DMS53 treated with DMSO at 0.1 percent for 48 hours (cell line): ENCODE measurements around the gene CHRM2.

Source experiments
- DNase-seq: peaks from one replicate; lab custom pipeline; 2025; ENCODE audit not compliant: unreplicated experiment; lab: John Stamatoyannopoulos, UW

The CHRM2 gene

DNA sequence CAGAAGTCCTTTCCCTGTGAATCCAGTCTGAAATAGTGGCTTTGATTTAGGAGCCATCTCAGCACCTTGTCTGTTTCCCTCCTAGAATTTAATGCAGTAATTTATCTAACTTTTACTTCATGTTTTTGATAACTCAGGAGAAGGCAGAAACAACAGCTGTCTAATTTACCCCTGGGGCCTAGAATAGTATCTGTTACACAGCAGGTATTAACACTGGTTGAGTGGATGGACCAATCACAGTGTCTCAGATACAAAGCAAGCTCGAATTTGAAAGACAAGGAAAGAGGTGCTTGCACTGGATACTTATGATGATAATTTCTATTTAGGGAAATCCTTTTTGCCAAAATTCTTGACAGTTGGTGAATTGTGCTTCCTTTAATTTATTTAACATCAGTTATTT is 23.4 kb downstream of the CHRM2 start:
- DNase-seq, result no peak

DNA sequence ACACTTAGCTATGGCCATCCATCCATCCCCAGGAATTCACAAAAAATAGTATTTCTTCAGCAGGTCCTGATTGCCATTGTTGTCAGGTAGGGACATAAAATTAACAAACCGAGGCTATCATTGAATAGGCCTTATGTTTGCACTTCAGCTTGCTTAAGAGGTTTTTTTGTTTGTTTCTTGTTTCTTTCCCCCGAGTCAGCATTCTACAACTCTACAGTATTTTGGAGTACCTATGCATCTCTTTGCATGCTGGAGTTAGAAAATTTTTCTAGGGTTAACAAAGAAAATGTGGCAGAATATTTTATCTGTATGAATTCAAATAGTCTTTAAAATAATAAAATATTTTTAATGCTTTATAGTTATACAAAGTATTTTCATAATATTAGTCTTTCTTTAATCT is 26.3 kb downstream of the CHRM2 start:
- DNase-seq, result no peak

DNA sequence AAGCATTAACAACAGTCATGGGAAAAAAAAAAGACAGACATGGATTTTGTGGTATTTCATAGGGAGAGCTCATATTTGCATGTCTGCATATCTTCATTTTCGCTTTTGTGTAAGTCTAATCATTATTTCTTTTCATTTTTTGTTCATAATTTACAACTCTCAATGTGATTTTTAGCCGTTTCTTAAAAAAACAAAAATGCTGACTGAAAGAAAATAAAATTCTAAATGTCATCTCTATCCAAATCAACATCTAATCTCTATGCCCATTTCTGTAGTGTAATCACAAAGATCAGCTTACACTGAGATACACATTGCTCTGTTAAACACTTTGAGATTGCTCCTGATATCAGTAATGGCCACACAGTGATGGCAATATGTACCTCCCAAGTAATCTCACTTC is 29.2 kb downstream of the CHRM2 start:
- no peak for DNase-seq

DNA sequence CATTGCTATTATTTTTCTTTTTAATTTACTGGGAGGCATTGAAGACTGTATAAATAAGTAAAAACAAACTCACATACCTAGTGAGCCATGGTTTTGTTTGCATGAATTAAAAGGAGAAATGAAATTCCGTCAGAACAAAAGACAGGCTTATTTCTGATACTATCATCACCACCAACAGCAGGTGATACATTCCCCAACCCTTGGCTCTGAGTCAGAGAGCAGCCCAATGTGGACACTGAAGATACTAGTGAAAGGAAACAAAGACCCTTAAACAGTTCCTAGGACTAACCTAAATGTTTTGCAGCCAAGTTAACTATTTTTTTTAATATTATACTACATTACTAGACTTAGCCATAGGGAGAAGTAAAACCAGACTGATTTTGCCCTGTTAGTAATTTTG is 31.6 kb downstream of the CHRM2 start:
- no peak for DNase-seq

GRCh38 chr7:136910771-136911170 is 42.3 kb downstream of the CHRM2 start:
- DNase-seq, result no peak

GRCh38 chr7:136911344-136911743 is 42.9 kb downstream of the CHRM2 start:
- DNase-seq, result no peak

DNA sequence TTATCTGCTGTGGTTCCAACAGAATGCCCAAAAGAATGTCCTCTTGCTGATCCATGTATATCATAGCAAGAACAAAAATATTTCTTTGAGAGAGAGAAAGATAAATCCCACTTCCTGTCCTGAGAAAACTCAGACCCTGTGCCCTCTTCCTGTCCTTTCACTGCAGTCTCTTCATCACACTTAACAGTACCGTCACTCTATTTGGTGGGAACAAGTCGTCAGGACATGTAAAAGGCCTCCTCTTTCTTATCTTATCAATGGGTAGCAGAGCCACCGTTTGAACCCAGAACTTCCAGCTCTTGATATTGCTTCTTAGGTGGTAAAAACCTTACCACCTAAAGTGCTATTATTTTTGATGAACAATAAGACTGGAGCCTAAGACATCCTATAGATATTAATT is 43.9 kb downstream of the CHRM2 start:
- DNase-seq, result no peak

DNA sequence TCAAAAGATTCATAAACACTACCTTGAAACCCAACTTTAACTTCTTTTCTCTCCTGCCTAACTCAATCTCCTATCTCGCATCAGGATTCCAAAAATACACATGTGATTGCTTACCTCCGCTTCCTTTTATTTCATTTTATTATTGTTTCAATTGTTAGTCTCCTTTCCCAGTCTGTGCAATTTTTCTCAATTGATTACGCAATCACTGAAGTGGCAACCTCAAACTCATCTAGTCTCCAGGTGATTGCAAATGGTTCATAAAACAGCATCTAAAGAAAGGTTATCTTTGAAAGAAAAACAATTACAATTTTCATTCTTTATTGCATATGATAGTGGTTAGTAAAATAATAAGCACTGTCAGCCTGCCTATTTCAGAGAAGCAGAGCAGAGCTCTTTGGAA is 45.6 kb downstream of the CHRM2 start:
- no peak for DNase-seq

- DNase-seq, result no peak
These were observed 51.4 kb downstream of the CHRM2 start for GRCh38 chr7:136919820-136920219.

DNA sequence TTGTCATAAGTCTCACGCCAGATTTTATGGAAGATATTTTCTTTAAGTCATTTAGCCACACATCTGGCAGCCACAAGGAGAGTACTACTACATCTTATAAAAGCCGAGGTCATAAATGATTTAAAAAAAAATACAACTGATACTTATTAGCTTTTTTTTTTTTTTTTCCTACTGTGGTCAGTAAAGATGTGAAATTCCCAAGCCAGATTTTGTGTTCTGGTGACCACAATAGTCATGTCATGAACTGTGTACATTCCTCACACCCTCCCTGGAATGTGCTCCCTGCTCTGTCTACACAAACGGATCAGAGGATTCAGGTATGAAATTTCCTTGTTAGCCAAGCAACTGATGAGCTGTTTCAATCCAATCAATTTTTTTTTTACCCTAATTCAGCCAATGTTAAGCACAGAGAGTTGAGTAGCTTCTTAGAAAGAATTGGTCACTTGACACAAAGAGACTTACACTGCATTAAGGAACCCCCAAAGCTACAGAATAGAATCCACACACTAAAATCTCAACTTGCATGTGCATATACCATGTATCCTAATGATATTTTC is 54.7 kb downstream of the CHRM2 start:
- no peak for DNase-seq

GRCh38 chr7:136925044-136925443 is 56.6 kb downstream of the CHRM2 start:
- DNase-seq, result no peak

GRCh38 chr7:136925556-136925955 is 57.1 kb downstream of the CHRM2 start:
- DNase-seq, result no peak

DNA sequence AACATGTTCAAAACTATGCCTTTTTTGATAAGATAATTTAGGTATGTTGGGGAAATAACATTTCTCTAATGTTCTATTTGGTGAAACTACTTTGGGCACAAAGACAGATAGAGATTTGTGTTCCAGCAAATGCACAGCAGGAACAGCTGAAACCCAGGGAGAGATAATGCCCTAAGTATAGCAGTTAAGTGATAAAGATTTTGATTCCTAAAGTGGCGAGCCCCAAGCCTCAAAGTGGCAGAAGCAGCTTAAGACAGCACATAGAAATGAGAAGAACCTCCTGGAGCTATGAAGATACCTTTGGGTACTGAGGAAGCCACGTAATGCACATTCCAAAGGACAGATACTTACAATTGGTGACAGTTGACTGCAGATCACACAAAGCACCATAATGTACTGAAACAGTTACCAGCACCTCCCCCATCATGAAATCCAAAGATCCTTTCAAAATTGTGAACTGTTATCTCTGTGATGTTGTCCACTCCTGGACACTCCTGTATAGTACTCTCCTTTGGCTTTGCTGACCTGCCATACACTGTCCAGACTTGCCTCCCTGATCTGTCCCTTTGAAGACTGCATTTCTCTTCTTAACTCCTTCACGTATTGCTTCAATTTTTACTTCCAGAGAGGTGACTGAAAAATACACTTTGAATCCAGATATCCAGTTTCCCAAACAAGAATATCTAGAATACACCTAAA is 62.9 kb downstream of the CHRM2 start:
- no peak for DNase-seq

GRCh38 chr7:136937436-136937835 is 69.0 kb downstream of the CHRM2 start:
- no peak for DNase-seq

DNA sequence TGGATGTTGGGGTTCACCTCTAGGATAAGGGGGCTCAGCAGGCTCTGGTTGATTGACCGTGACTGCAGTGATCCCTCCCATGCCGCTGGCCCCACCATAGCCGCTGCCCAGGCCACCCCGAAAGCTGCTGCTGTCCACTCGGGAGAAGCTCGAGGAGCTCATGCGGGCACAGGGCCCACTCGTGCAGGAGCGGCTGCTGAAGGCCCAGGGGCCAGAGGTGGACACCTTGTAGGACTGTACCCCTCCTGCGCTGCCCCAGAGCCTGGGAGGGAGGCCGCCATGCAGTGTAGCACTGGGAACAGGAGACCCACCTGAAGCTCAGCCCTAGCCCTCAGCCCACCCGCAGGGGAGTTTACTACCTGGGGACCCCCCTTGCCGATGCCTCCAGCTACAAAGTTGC is 70.0 kb downstream of the CHRM2 start:
- no peak for DNase-seq

DNA sequence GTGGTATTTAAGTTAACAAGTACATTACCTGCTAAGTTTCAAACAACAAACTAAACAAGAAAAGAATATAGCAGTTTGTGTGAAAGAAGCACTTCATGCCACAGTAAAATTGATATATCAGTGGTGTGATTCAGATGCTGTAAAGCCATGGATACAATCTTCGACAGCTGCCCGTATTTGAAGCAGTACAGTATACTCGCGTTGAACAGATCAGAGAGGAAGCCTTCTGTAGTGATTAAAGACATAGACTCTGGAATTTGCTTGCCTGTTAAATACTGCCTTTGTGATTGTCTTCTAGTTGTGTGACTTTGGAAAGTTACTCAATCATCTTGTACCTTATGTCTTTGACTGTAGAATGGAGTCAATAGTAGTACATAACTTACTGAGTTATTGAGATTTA is 71.7 kb downstream of the CHRM2 start:
- DNase-seq, result no peak

- no peak for DNase-seq
These were observed 72.5 kb downstream of the CHRM2 start for GRCh38 chr7:136940917-136941316.

DNA sequence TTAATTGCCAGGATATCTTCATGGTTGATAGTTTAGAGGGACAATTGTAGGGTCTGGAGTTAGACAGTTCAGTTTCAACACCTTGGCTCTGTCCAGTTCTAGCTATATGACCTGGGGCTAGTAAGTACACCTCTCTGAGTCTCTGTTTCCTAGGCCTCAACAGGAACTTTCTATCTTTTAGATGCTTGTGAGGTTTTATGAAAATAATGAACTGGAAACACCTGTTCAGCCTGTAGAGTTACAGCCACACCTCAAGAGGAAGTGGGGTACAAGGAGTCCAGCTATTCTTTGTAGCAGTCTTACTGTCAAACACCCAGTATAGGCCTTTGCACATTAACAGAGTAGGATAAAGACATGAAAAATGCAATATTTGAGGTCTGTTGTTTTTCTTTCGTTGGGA is 73.4 kb downstream of the CHRM2 start:
- DNase-seq, result no peak

- no peak for DNase-seq
These were observed 73.9 kb downstream of the CHRM2 start for GRCh38 chr7:136942401-136942800.

DNA sequence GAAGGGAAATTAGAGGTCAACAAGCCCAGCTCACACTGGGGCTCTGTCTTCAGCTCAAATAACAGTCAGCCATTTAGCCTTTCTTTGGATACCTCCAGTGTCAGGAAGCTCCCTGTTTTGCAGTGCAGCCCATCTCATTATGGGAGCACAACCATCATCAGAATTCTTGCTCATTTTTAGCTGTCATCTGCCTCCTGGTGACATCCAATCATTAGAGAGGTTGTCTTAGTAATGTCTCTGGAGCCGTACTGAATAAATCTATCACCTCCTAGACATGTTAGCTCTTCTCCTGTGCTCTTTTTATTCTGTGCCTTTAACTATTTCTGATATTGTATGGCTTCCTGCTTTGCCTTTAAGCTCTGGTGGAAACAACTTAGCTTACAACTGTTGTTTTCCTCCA is 74.5 kb downstream of the CHRM2 start:
- no peak for DNase-seq

GRCh38 chr7:136947347-136947746 is 78.9 kb downstream of the CHRM2 start:
- DNase-seq, result no peak

DNA sequence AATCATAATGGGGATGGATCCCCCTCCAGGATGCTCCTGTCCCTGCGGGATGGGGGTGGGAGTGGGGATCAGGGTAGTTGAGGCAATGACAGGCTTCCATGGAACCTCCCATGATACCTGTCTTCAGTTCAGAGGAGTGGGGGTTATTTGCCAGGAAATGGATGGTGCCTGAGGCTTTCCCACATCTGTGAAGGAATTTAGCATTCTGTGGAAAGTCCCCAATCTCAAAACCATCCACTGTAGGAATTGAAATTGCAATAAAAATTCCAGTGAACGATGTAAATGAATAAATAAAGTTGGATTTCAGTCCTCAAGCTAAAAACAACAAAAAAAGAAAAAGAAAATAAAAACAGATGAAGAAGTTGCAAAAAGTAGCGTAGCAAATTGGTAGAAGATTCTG is 81.9 kb downstream of the CHRM2 start:
- DNase-seq, result no peak

DNA sequence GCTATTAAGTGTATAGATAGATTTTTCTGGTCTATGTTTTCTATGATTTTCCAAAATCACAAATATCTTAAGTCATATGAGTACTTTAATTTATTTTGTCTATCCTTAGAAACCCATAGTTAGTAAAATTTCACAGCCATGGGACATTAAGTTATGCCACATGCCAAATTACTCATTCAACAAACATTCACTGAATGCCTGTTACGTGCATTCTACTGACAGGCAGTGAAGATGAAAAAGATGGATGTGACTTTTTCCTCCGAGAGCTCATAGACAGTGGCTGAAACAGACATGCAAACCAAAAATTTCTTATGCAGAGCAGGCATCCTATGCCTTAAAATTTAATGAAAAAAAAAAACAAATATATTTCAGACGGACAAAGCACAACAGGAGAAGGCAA is 84.9 kb downstream of the CHRM2 start:
- DNase-seq, result no peak
